ENCODE results near the gene EPB41L4A.

DNA sequence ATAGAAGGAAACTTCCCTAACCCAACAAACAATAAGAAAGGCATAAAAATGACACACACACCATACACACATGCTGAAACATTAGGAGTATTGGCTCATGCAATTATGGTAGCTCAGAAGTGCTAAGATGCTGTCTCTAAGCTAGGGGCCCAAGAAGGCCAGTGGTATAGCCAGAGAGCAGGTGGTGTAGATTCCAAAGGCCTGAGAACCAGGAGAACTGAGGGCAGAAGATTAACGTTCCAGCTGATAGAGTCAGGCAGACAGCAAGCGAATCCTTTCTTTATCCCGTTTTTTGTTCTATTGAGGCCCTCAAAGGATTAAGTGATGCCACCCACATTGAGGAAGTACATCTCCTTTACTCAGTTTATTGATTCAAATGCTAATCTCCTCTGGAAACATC is 262.9 kb downstream of the EPB41L4A start:
- TF ChIP-seq, protein P1, sequence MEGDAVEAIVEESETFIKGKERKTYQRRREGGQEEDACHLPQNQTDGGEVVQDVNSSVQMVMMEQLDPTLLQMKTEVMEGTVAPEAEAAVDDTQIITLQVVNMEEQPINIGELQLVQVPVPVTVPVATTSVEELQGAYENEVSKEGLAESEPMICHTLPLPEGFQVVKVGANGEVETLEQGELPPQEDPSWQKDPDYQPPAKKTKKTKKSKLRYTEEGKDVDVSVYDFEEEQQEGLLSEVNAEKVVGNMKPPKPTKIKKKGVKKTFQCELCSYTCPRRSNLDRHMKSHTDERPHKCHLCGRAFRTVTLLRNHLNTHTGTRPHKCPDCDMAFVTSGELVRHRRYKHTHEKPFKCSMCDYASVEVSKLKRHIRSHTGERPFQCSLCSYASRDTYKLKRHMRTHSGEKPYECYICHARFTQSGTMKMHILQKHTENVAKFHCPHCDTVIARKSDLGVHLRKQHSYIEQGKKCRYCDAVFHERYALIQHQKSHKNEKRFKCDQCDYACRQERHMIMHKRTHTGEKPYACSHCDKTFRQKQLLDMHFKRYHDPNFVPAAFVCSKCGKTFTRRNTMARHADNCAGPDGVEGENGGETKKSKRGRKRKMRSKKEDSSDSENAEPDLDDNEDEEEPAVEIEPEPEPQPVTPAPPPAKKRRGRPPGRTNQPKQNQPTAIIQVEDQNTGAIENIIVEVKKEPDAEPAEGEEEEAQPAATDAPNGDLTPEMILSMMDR (conservative IDR thresholded peaks at IDR 0.05 in 1 of 2, IDR thresholded peaks at IDR 0.05 in 1 of 2; ENCODE audit: low read depth in 1 of 2, low read length in 2 of 2) = no peak
- TF ChIP-seq EZH2 (IDR thresholded peaks at IDR 0.05; ENCODE audit: low read length, missing control alignments) = no peak

Data from fibroblast of lung (primary cell).